T-helper 2 cell treated with Interferon-gamma antibody and Interleukin-4, amounts not matched to agents 5 μg/mL and 100 μg/mL, for 36 hours (primary cell): ENCODE data around the gene EVPL.

ENCODE experiments used
- DNase-seq: peaks from one replicate; pipeline ENCODE4 v3.0.0; 2021; ENCODE audit warnings: low spot score
- H3K27ac Mint-ChIP-seq: one replicate; pipeline ENCODE4 v1.8.0; 2021; ENCODE audit warnings: mild to moderate bottlenecking, mixed read lengths
- H3K27me3 Mint-ChIP-seq: one replicate; pipeline ENCODE4 v1.8.0; 2021; ENCODE audit warnings: low read depth, mixed read lengths
- H3K36me3 Mint-ChIP-seq: one replicate; pipeline ENCODE4 v1.8.0; 2021; ENCODE audit warnings: low read depth, mixed read lengths
- H3K4me1 Mint-ChIP-seq: one replicate; pipeline ENCODE4 v1.8.0; 2021; ENCODE audit warnings: low read depth, mixed read lengths
- H3K4me3 Mint-ChIP-seq: one replicate; pipeline ENCODE4 v1.8.0; 2022; ENCODE audit warnings: mild to moderate bottlenecking, moderate library complexity, mixed read lengths
- H3K9me3 Mint-ChIP-seq: one replicate; pipeline ENCODE4 v1.8.0; 2021; ENCODE audit warnings: mixed read lengths

EVPL gene

GRCh38 chr17:75959839-75960511 is 67.1 kb downstream of the EVPL start:
- H3K9me3 Mint-ChIP-seq = no peaks in the 10 kb centered on the region
- peaks cover 16% of the 10 kb centered on the region for H3K36me3 Mint-ChIP-seq
- H3K4me3 Mint-ChIP-seq = no peak overlapping the region

GRCh38 chr17:75959051-75959838 is 67.9 kb downstream of the EVPL start:
- DNase-seq = no peak
- Mint-ChIP-seq H3K4me3 (no peak overlapping the region), H3K27ac (no peak overlapping the region), H3K27me3 (no peaks in the 10 kb centered on the region), H3K9me3 (no peaks in the 10 kb centered on the region), H3K4me1 (no peaks in the 10 kb centered on the region), H3K36me3 (peaks cover 16% of the 10 kb centered on the region)

More at GRCh38 chr17:75959839-75960511, 67.1 kb downstream of the EVPL start:
- Mint-ChIP-seq H3K27ac (no peak overlapping the region), H3K27me3 (no peaks in the 10 kb centered on the region), H3K4me1 (no peaks in the 10 kb centered on the region)
- DNase-seq = no peak
